Mesothelial cell of epicardium (in vitro differentiated cells): Measurements from ENCODE around the gene GGA3. TPM values are rescaled to one million over a fixed set of nuclear protein-coding genes. Genes with fewer than 3 reads are reported as not detected.

Source experiments
- DNase-seq, 2 experiments: peaks; one replicate each; pipeline ENCODE4 v3.0.0; 2021; ENCODE audit warnings: low spot score in 2 of 2; ENCODE audit not compliant: unreplicated experiment in 2 of 2
- H3K27ac Mint-ChIP-seq: 2 replicates; pipeline ENCODE4 v1.8.0; 2021; ENCODE audit warnings: mixed read lengths
- H3K27me3 Mint-ChIP-seq: 2 replicates; pipeline ENCODE4 v1.8.0; 2021; ENCODE audit warnings: low read depth, mixed read lengths
- H3K36me3 Mint-ChIP-seq: 2 replicates; pipeline ENCODE4 v1.8.0; 2021; ENCODE audit warnings: mixed read lengths
- H3K4me1 Mint-ChIP-seq: 2 replicates; pipeline ENCODE4 v1.8.0; 2021; ENCODE audit warnings: mixed read lengths
- H3K4me3 Mint-ChIP-seq: 2 replicates; pipeline ENCODE4 v1.8.0; 2021; ENCODE audit warnings: mild to moderate bottlenecking, moderate library complexity, mixed read lengths
- H3K9me3 Mint-ChIP-seq: 2 replicates; pipeline ENCODE4 v1.8.0; 2021; ENCODE audit warnings: mixed read lengths
- CTCF ChIP-seq: fragments of 200-600 bp; sonication (generic); IDR thresholded peaks from one replicate; pipeline ENCODE4 v1.5.0; 2021; ENCODE audit warnings: antibody characterized with exemption; ENCODE audit not compliant: unreplicated experiment
- total RNA-seq: library from RNA; stranded (reverse); gene quantifications from 3 replicates; pipeline ENCODE4 v1.2.1, GENCODE V29; 2021

GGA3 gene
- total RNA-seq, 1 donor from 2014 or later: 61.2 TPM

GRCh38 chr17:75252039-75252816, 9.2 kb downstream of the GGA3 start:
- no peaks in the 10 kb centered on the region for H3K27me3 Mint-ChIP-seq
- no peak for DNase-seq
- TF ChIP-seq CTCF: no peak
- H3K9me3 Mint-ChIP-seq: no peaks in the 10 kb centered on the region
- H3K4me1 Mint-ChIP-seq: no peaks in the 10 kb centered on the region
- H3K27ac Mint-ChIP-seq: no peak overlapping the region
- peaks cover 2% of the 10 kb centered on the region for H3K36me3 Mint-ChIP-seq
- no peak overlapping the region for H3K4me3 Mint-ChIP-seq

- H3K27ac Mint-ChIP-seq: peak overlapping the region; percentile 4
- peaks cover 7% of the 10 kb centered on the region for H3K36me3 Mint-ChIP-seq
- no peaks in the 10 kb centered on the region for H3K9me3 Mint-ChIP-seq
- DNase-seq: no peak
- no peaks in the 10 kb centered on the region for H3K4me1 Mint-ChIP-seq
- no peak for TF ChIP-seq CTCF
- H3K27me3 Mint-ChIP-seq: no peaks in the 10 kb centered on the region
- H3K4me3 Mint-ChIP-seq: no peak overlapping the region
Observed at GRCh38 chr17:75250009-75250471, 11.4 kb downstream of the GGA3 start.

GRCh38 chr17:75249564-75249963, 11.8 kb downstream of the GGA3 start:
- H3K27me3 Mint-ChIP-seq: no peaks in the 10 kb centered on the region
- peak overlapping the region; percentile 4 for H3K27ac Mint-ChIP-seq
- no peak for TF ChIP-seq CTCF
- no peaks in the 10 kb centered on the region for H3K4me1 Mint-ChIP-seq
- DNase-seq: no peak
- H3K4me3 Mint-ChIP-seq: no peak overlapping the region
- no peaks in the 10 kb centered on the region for H3K9me3 Mint-ChIP-seq
- peaks cover 8% of the 10 kb centered on the region for H3K36me3 Mint-ChIP-seq

- Mint-ChIP-seq H3K9me3 (no peaks in the 10 kb centered on the region), H3K4me3 (no peak overlapping the region), H3K27me3 (no peaks in the 10 kb centered on the region), H3K4me1 (no peaks in the 10 kb centered on the region), H3K36me3 (peaks cover 16% of the 10 kb centered on the region), H3K27ac (no peak overlapping the region)
- no peak for DNase-seq
- TF ChIP-seq CTCF: no peak
Observed at GRCh38 chr17:75246404-75246803, 15.0 kb downstream of the GGA3 start.

GRCh38 chr17:75245011-75245410, 16.4 kb downstream of the GGA3 start:
- Mint-ChIP-seq H3K27ac (no peak overlapping the region), H3K9me3 (no peaks in the 10 kb centered on the region), H3K4me1 (no peaks in the 10 kb centered on the region), H3K27me3 (no peaks in the 10 kb centered on the region), H3K4me3 (no peak overlapping the region), H3K36me3 (peaks cover 20% of the 10 kb centered on the region)
- no peak for TF ChIP-seq CTCF
- no peak for DNase-seq
